ENCODE data around the gene OR1L6. TPM values are rescaled to one million over a fixed set of nuclear protein-coding genes. Genes with fewer than 3 reads are reported as not detected.

Gene OR1L6
- polyA plus RNA-seq, 1 donor from 2014 or later: not detected

DNA sequence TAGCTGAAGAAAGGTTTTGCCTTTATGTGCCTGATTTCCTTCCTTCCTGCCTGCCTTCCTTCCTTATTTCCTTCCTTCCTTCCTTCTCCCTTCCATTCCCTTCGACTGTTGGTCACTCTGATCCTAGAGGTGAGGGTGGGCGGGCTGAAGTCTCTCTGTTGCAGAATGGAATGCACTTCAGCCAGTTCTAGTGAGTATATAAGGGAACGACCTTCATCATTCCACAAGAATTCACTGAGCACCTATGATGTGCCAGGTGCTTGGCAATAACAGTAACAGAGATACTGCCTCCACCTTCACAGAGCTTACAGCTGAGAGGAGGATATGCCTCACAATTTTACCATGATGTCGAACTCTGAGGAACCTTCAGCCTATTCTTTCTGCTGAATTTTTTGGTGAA is 37.9 kb downstream of the OR1L6 start:
- Histone ChIP-seq H3K27me3 (ENCODE audit: insufficient read depth, low read depth, low read length) (no peaks in the 10 kb centered on the region), H3K4me2 (ENCODE audit: low read length) (no peak overlapping the region)

DNA sequence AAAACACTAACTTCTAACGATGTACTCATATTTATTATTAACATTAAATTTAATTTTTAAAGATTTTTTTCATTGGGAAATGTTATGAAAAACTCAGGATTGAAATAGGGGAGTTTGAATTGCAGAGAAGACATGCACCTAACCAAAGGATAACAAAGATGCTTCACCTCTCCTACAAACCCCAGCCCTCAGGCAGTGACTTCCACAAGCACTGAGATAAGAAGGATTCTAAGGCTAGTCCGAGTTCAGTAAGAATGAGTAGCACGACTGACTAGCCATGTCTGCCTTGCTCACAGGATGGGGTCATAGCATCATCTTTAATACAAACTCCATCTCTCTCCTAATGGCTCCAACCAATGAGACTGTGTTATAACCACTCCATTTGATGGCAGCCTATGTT is 39.6 kb downstream of the OR1L6 start:
- no peak overlapping the region for H3K9ac ChIP-seq (ENCODE audit: low read length)
- H3K9me2 ChIP-seq (ENCODE audit: insufficient read depth, low read length): no peaks in the 10 kb centered on the region
- no peaks in the 10 kb centered on the region for H3K9me3 ChIP-seq (ENCODE audit: low read length)
- H3K79me2 ChIP-seq (replicated peaks; ENCODE audit: insufficient read depth, low read length): no peaks in the 10 kb centered on the region
- no peaks in the 10 kb centered on the region for H3F3A ChIP-seq (ENCODE audit: insufficient read depth, low read length, poor library complexity, severe bottlenecking)
- TF ChIP-seq, protein P1, sequence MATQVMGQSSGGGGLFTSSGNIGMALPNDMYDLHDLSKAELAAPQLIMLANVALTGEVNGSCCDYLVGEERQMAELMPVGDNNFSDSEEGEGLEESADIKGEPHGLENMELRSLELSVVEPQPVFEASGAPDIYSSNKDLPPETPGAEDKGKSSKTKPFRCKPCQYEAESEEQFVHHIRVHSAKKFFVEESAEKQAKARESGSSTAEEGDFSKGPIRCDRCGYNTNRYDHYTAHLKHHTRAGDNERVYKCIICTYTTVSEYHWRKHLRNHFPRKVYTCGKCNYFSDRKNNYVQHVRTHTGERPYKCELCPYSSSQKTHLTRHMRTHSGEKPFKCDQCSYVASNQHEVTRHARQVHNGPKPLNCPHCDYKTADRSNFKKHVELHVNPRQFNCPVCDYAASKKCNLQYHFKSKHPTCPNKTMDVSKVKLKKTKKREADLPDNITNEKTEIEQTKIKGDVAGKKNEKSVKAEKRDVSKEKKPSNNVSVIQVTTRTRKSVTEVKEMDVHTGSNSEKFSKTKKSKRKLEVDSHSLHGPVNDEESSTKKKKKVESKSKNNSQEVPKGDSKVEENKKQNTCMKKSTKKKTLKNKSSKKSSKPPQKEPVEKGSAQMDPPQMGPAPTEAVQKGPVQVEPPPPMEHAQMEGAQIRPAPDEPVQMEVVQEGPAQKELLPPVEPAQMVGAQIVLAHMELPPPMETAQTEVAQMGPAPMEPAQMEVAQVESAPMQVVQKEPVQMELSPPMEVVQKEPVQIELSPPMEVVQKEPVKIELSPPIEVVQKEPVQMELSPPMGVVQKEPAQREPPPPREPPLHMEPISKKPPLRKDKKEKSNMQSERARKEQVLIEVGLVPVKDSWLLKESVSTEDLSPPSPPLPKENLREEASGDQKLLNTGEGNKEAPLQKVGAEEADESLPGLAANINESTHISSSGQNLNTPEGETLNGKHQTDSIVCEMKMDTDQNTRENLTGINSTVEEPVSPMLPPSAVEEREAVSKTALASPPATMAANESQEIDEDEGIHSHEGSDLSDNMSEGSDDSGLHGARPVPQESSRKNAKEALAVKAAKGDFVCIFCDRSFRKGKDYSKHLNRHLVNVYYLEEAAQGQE (IDR thresholded peaks at IDR 0.05; ENCODE audit: borderline replicate concordance): no peak
- no peak for TF ChIP-seq RAD21 (conservative IDR thresholded peaks at IDR 0.05)
- TF ChIP-seq TAF1 (IDR thresholded peaks at IDR 0.05; ENCODE audit: low read depth): no peak
- TF ChIP-seq SMC3 (conservative IDR thresholded peaks at IDR 0.05; ENCODE audit: poor library complexity): no peak
- TF ChIP-seq EZH2 (IDR thresholded peaks at IDR 0.05; ENCODE audit: borderline replicate concordance, insufficient read depth, low read length, poor library complexity, severe bottlenecking): no peak
- TF ChIP-seq EP300 (conservative IDR thresholded peaks at IDR 0.05; ENCODE audit: poor library complexity, severe bottlenecking): no peak
- TF ChIP-seq, protein P2, sequence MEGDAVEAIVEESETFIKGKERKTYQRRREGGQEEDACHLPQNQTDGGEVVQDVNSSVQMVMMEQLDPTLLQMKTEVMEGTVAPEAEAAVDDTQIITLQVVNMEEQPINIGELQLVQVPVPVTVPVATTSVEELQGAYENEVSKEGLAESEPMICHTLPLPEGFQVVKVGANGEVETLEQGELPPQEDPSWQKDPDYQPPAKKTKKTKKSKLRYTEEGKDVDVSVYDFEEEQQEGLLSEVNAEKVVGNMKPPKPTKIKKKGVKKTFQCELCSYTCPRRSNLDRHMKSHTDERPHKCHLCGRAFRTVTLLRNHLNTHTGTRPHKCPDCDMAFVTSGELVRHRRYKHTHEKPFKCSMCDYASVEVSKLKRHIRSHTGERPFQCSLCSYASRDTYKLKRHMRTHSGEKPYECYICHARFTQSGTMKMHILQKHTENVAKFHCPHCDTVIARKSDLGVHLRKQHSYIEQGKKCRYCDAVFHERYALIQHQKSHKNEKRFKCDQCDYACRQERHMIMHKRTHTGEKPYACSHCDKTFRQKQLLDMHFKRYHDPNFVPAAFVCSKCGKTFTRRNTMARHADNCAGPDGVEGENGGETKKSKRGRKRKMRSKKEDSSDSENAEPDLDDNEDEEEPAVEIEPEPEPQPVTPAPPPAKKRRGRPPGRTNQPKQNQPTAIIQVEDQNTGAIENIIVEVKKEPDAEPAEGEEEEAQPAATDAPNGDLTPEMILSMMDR (IDR thresholded peaks at IDR 0.05; ENCODE audit: poor library complexity, severe bottlenecking): no peak
- no peak for TF ChIP-seq MXI1 (conservative IDR thresholded peaks at IDR 0.05; ENCODE audit: poor library complexity, severe bottlenecking)
- TF ChIP-seq POLR2AphosphoS5 (IDR thresholded peaks at IDR 0.05): no peak
- no peaks in the 10 kb centered on the region for H4K20me1 ChIP-seq (ENCODE audit: insufficient read depth)
- no peak overlapping the region for H3K4me3 ChIP-seq (ENCODE audit: low read length)
- H3K27me3 ChIP-seq (ENCODE audit: insufficient read depth, low read depth, low read length): no peaks in the 10 kb centered on the region
- H3K27ac ChIP-seq (ENCODE audit: low read length): no peak overlapping the region
- no peaks in the 10 kb centered on the region for H3K36me3 ChIP-seq (ENCODE audit: insufficient read depth, low read length)
- H2AFZ ChIP-seq (ENCODE audit: low read depth, low read length): no peak overlapping the region
- H3K4me2 ChIP-seq (ENCODE audit: low read length): no peak overlapping the region

More for the DNA sequence above, 37.9 kb downstream of the OR1L6 start:
- Histone ChIP-seq H3K9me2 (ENCODE audit: insufficient read depth, low read length) (no peaks in the 10 kb centered on the region), H3K4me3 (ENCODE audit: low read length) (no peak overlapping the region), H3K36me3 (ENCODE audit: insufficient read depth, low read length) (no peaks in the 10 kb centered on the region), H3K9ac (ENCODE audit: low read length) (no peak overlapping the region), H4K20me1 (ENCODE audit: insufficient read depth) (no peaks in the 10 kb centered on the region), H3K27ac (ENCODE audit: low read length) (no peak overlapping the region), H3F3A (ENCODE audit: insufficient read depth, low read length, poor library complexity, severe bottlenecking) (no peaks in the 10 kb centered on the region), H3K79me2 (replicated peaks; ENCODE audit: insufficient read depth, low read length) (no peaks in the 10 kb centered on the region), H2AFZ (ENCODE audit: low read depth, low read length) (no peak overlapping the region), H3K9me3 (ENCODE audit: low read length) (no peaks in the 10 kb centered on the region)
- TF ChIP-seq MXI1 (conservative IDR thresholded peaks at IDR 0.05; ENCODE audit: poor library complexity, severe bottlenecking) (no peak), POLR2AphosphoS5 (IDR thresholded peaks at IDR 0.05) (no peak), SMC3 (conservative IDR thresholded peaks at IDR 0.05; ENCODE audit: poor library complexity) (no peak), RAD21 (conservative IDR thresholded peaks at IDR 0.05) (no peak), EZH2 (IDR thresholded peaks at IDR 0.05; ENCODE audit: borderline replicate concordance, insufficient read depth, low read length, poor library complexity, severe bottlenecking) (no peak), EP300 (conservative IDR thresholded peaks at IDR 0.05; ENCODE audit: poor library complexity, severe bottlenecking) (no peak)
- TF ChIP-seq, protein P2 (IDR thresholded peaks at IDR 0.05; ENCODE audit: poor library complexity, severe bottlenecking): no peak

All from neural cell (in vitro differentiated cells).